ENCODE results near the gene INPP4A.

INPP4A gene

GRCh38 chr2:98634406-98635092, 189.9 kb downstream of the INPP4A start:
- Histone ChIP-seq H3K4me3 (ENCODE audit: low read depth in 1 of 5, low read length in 5 of 5) (no peak overlapping the region), H3K27me3 (ENCODE audit: control insufficient read depth in 5 of 5, insufficient read depth in 4 of 5, low read length in 5 of 5) (no peaks in the 10 kb centered on the region), H3K27ac (ENCODE audit: low read depth, low read length) (no peak overlapping the region), H3K4me1 (ENCODE audit: control insufficient read depth in 5 of 5, insufficient read depth in 5 of 5, low read length in 5 of 5) (no peaks in the 10 kb centered on the region), H3K9ac (ENCODE audit: low read length in 5 of 5) (no peak overlapping the region), H3K36me3 (ENCODE audit: control insufficient read depth in 5 of 5, insufficient read depth in 5 of 5, low read length in 5 of 5) (peaks cover 14 to 61% (median 47%) of the 10 kb centered on the region in 5 donors), H3K9me3 (ENCODE audit: control insufficient read depth in 5 of 5, low read length in 5 of 5) (no peaks in the 10 kb centered on the region)

GRCh38 chr2:98637401-98638147, 192.9 kb downstream of the INPP4A start:
- Histone ChIP-seq H3K4me1 (ENCODE audit: control insufficient read depth in 5 of 5, insufficient read depth in 5 of 5, low read length in 5 of 5) (no peaks in the 10 kb centered on the region), H3K4me3 (ENCODE audit: low read depth in 1 of 5, low read length in 5 of 5) (no peak overlapping the region), H3K27ac (ENCODE audit: low read depth, low read length) (no peak overlapping the region), H3K9ac (ENCODE audit: low read length in 5 of 5) (no peak overlapping the region), H3K9me3 (ENCODE audit: control insufficient read depth in 5 of 5, low read length in 5 of 5) (no peaks in the 10 kb centered on the region), H3K27me3 (ENCODE audit: control insufficient read depth in 5 of 5, insufficient read depth in 4 of 5, low read length in 5 of 5) (no peaks in the 10 kb centered on the region), H3K36me3 (ENCODE audit: control insufficient read depth in 5 of 5, insufficient read depth in 5 of 5, low read length in 5 of 5) (peaks cover 19 to 46% (median 36%) of the 10 kb centered on the region in 5 donors)

- Histone ChIP-seq H3K4me1 (ENCODE audit: control insufficient read depth in 5 of 5, insufficient read depth in 5 of 5, low read length in 5 of 5) (no peaks in the 10 kb centered on the region), H3K9ac (ENCODE audit: low read length in 5 of 5) (no peak overlapping the region), H3K27me3 (ENCODE audit: control insufficient read depth in 5 of 5, insufficient read depth in 4 of 5, low read length in 5 of 5) (no peaks in the 10 kb centered on the region), H3K4me3 (ENCODE audit: low read depth in 1 of 5, low read length in 5 of 5) (no peak overlapping the region), H3K9me3 (ENCODE audit: control insufficient read depth in 5 of 5, low read length in 5 of 5) (no peaks in the 10 kb centered on the region), H3K36me3 (ENCODE audit: control insufficient read depth in 5 of 5, insufficient read depth in 5 of 5, low read length in 5 of 5) (peaks cover 4 to 41% (median 13%) of the 10 kb centered on the region in 5 donors), H3K27ac (ENCODE audit: low read depth, low read length) (no peak overlapping the region)
Observed at GRCh38 chr2:98643496-98644100, 198.9 kb downstream of the INPP4A start.
